KMS-11 (cell line): ENCODE measurements around the gene BAIAP2.

Source experiments
- H2AFZ ChIP-seq: fragments of 200-600 bp; sonication (generic); 2 replicates; pipeline ENCODE4 v1.6.1; 2016; ENCODE audit warnings: antibody characterized with exemption, mixed run types, low read depth
- H3K27ac ChIP-seq: fragments of 200-600 bp; sonication (generic); 2 replicates; pipeline ENCODE4 v1.6.1; 2016; ENCODE audit warnings: mild to moderate bottlenecking, mixed run types
- H3K27me3 ChIP-seq: fragments of 200-600 bp; sonication (generic); 2 replicates; pipeline ENCODE4 v1.6.1; 2017; ENCODE audit warnings: mild to moderate bottlenecking, low read depth, mixed run types, moderate library complexity; ENCODE audit not compliant: insufficient read depth
- H3K36me3 ChIP-seq: fragments of 200-600 bp; sonication (generic); 2 replicates; pipeline ENCODE4 v1.6.1; 2017; ENCODE audit warnings: mild to moderate bottlenecking, mixed run types; ENCODE audit not compliant: insufficient read depth
- H3K4me1 ChIP-seq: fragments of 200-600 bp; sonication (generic); 2 replicates; pipeline ENCODE4 v1.6.1; 2016; ENCODE audit warnings: mild to moderate bottlenecking, low read depth, mixed run types; ENCODE audit not compliant: poor library complexity, severe bottlenecking
- H3K4me2 ChIP-seq: fragments of 200-600 bp; sonication (generic); 2 replicates; pipeline ENCODE4 v1.7.0; 2016; ENCODE audit warnings: mild to moderate bottlenecking, mixed run types
- H3K4me3 ChIP-seq: fragments of 200-600 bp; sonication (generic); IDR thresholded peaks from 2 replicates; pipeline ENCODE4 v1.6.1; 2017; ENCODE audit warnings: low read depth, low read length, mixed read lengths; ENCODE audit not compliant: insufficient read depth
- H3K79me2 ChIP-seq: fragments of 200-600 bp; sonication (generic); 2 replicates; pipeline ENCODE4 v1.6.1; 2016; ENCODE audit warnings: low read depth, mixed run types; ENCODE audit not compliant: insufficient read depth
- H3K9ac ChIP-seq: fragments of 200-600 bp; sonication (generic); 2 replicates; pipeline ENCODE4 v1.6.1; 2016; ENCODE audit warnings: mild to moderate bottlenecking, mixed run types
- H4K20me1 ChIP-seq: fragments of 200-600 bp; sonication (generic); 2 replicates; pipeline ENCODE4 v1.6.1; 2016; ENCODE audit warnings: mild to moderate bottlenecking, mixed run types; ENCODE audit not compliant: insufficient read depth
- CTCF ChIP-seq: fragments of 200-600 bp; sonication (generic); conservative IDR thresholded peaks from 2 replicates; pipeline ENCODE4 v1.6.1; 2017; ENCODE audit warnings: low read depth, mild to moderate bottlenecking, antibody characterized with exemption, low read length, moderate library complexity, mixed read lengths

The BAIAP2 gene

GRCh38 chr17:81046770-81047359, 11.9 kb downstream of the BAIAP2 start:
- Histone ChIP-seq H3K27me3 (peaks cover 98% of the 10 kb centered on the region), H3K27ac (no peak overlapping the region), H4K20me1 (no peaks in the 10 kb centered on the region), H3K4me3 (no peak overlapping the region), H3K4me2 (no peak overlapping the region), H3K79me2 (no peaks in the 10 kb centered on the region), H3K36me3 (no peaks in the 10 kb centered on the region), H3K9ac (no peak overlapping the region), H2AFZ (no peak overlapping the region), H3K4me1 (peaks cover 24% of the 10 kb centered on the region)
- TF ChIP-seq CTCF, result no peak

- H4K20me1 ChIP-seq, result no peaks in the 10 kb centered on the region
- peak overlapping the region; percentile 41; the same call in 1 of the 2 replicates for H3K27ac ChIP-seq
- H3K79me2 ChIP-seq, result no peaks in the 10 kb centered on the region
- TF ChIP-seq CTCF, result no peak
- H3K4me3 ChIP-seq, result no peak overlapping the region
- H3K9ac ChIP-seq, result no peak overlapping the region
- H2AFZ ChIP-seq, result no peak overlapping the region
- H3K4me2 ChIP-seq, result peak overlapping the region; percentile 59
- peaks cover 30% of the 10 kb centered on the region for H3K4me1 ChIP-seq
- H3K27me3 ChIP-seq, result peaks cover 96% of the 10 kb centered on the region
- H3K36me3 ChIP-seq, result no peaks in the 10 kb centered on the region
These were observed 13.9 kb downstream of the BAIAP2 start for GRCh38 chr17:81048827-81049371.

GRCh38 chr17:81049372-81049911, 14.5 kb downstream of the BAIAP2 start:
- TF ChIP-seq CTCF, result no peak
- H3K9ac ChIP-seq, result no peak overlapping the region
- H2AFZ ChIP-seq, result peak overlapping the region; percentile 34; the same call in 1 of the 2 replicates
- H3K36me3 ChIP-seq, result no peaks in the 10 kb centered on the region
- no peak overlapping the region for H3K4me3 ChIP-seq
- no peaks in the 10 kb centered on the region for H4K20me1 ChIP-seq
- peaks cover 30% of the 10 kb centered on the region for H3K4me1 ChIP-seq
- peak overlapping the region; percentile 59 for H3K4me2 ChIP-seq
- peak overlapping the region; percentile 41; the same call in 1 of the 2 replicates for H3K27ac ChIP-seq
- peaks cover 94% of the 10 kb centered on the region for H3K27me3 ChIP-seq
- no peaks in the 10 kb centered on the region for H3K79me2 ChIP-seq

- Histone ChIP-seq H2AFZ (peak overlapping the region; percentile 34; the same call in 1 of the 2 replicates), H3K4me2 (peak overlapping the region; percentile 59), H3K4me1 (peaks cover 30% of the 10 kb centered on the region), H3K27ac (peak overlapping the region; percentile 41; the same call in 1 of the 2 replicates), H3K9ac (no peak overlapping the region), H4K20me1 (no peaks in the 10 kb centered on the region), H3K27me3 (peaks cover 94% of the 10 kb centered on the region), H3K79me2 (no peaks in the 10 kb centered on the region), H3K4me3 (no peak overlapping the region), H3K36me3 (no peaks in the 10 kb centered on the region)
- no peak for TF ChIP-seq CTCF
These were observed 15.1 kb downstream of the BAIAP2 start for GRCh38 chr17:81049973-81050551.
